DND-41 (cell line): Measurements from ENCODE around the gene TLX1.

Experiments used
- ATAC-seq: fragments of 200-7000 bp; cut with Tn5 transposase; 3 replicates; pipeline ENCODE4 v1.9.1; 2021; ENCODE audit warnings: low read depth; ENCODE audit not compliant: insufficient read depth
- DNase-seq: peaks from one replicate; pipeline ENCODE4 v3.0.0-alpha.2; 2020
- H2AFZ ChIP-seq: 2 replicates; pipeline ENCODE4 v1.6.0; 2012; ENCODE audit warnings: low read depth, low read length
- H3K27ac ChIP-seq: 2 replicates; pipeline ENCODE4 v1.5.1; 2012; ENCODE audit warnings: low read length, inconsistent platforms
- H3K27me3 ChIP-seq: fragments of 200-600 bp; sonication (generic); 2 replicates; pipeline ENCODE4 v1.6.0; 2012; ENCODE audit warnings: low read length, mild to moderate bottlenecking, inconsistent platforms; ENCODE audit not compliant: insufficient read depth, poor library complexity
- H3K36me3 ChIP-seq: 2 replicates; pipeline ENCODE4 v1.5.1; 2012; ENCODE audit warnings: low read length, inconsistent platforms; ENCODE audit not compliant: insufficient read depth
- H3K4me1 ChIP-seq: 2 replicates; pipeline ENCODE4 v1.5.1; 2012; ENCODE audit warnings: mild to moderate bottlenecking, low read length; ENCODE audit not compliant: insufficient read depth
- H3K4me2 ChIP-seq: 2 replicates; pipeline ENCODE4 v1.6.0; 2012; ENCODE audit warnings: mild to moderate bottlenecking, moderate library complexity, low read length, inconsistent platforms; ENCODE audit not compliant: insufficient read depth
- H3K4me3 ChIP-seq, 2 experiments: fragments of 200-600 bp in 1 of 2; shearing (Covaris generic) in 1 of 2; 2 replicates each; pipeline ENCODE4 v1.5.1; 2012 to 2016; ENCODE audit warnings: inconsistent platforms in 2 of 2, low read length in 2 of 2, mild to moderate bottlenecking in 2 of 2, low read depth in 1 of 2, moderate library complexity in 1 of 2
- H3K79me2 ChIP-seq: 2 replicates; pipeline ENCODE4 v1.6.0; 2012; ENCODE audit warnings: low read length, inconsistent platforms; ENCODE audit not compliant: insufficient read depth
- H3K9ac ChIP-seq: 2 replicates; pipeline ENCODE4 v1.6.0; 2012; ENCODE audit warnings: low read depth, mild to moderate bottlenecking, inconsistent platforms, low read length, moderate library complexity
- H3K9me3 ChIP-seq: 2 replicates; pipeline ENCODE4 v1.5.1; 2012; ENCODE audit warnings: low read length, moderate library complexity, mild to moderate bottlenecking, inconsistent platforms; ENCODE audit not compliant: insufficient read depth, severe bottlenecking
- H4K20me1 ChIP-seq: 2 replicates; pipeline ENCODE4 v1.6.0; 2012; ENCODE audit warnings: low read length; ENCODE audit not compliant: insufficient read depth
- CTCF ChIP-seq: IDR thresholded peaks from 2 replicates; pipeline ENCODE4 v1.5.1; 2012; ENCODE audit warnings: borderline replicate concordance, low read length, moderate library complexity, mild to moderate bottlenecking; ENCODE audit not compliant: poor library complexity, severe bottlenecking; ENCODE audit errors: extremely low read depth
- EZH2 ChIP-seq: IDR thresholded peaks from 3 replicates; pipeline ENCODE4 v1.6.1; 2012; ENCODE audit warnings: borderline replicate concordance, low read depth, mild to moderate bottlenecking, moderate library complexity, low read length, inconsistent platforms; ENCODE audit not compliant: severe bottlenecking

The TLX1 gene

GRCh38 chr10:101087965-101088364 is 43.1 kb upstream of the TLX1 start:
- Histone ChIP-seq H3K79me2 (no peaks in the 10 kb centered on the region), H3K9ac (no peak overlapping the region), H3K4me2 (no peak overlapping the region), H3K4me1 (no peaks in the 10 kb centered on the region), H3K27ac (no peak overlapping the region), H3K4me3 (no peak overlapping the region), H4K20me1 (0 out of 2 replicates have a peak, but pooled peaks cover 4% of the 10 kb centered on the region), H2AFZ (no peak overlapping the region), H3K27me3 (peaks cover 16% of the 10 kb centered on the region), H3K36me3 (no peaks in the 10 kb centered on the region), H3K9me3 (no peaks in the 10 kb centered on the region)
- DNase-seq (no peak), ATAC-seq (no peak)
- no peak for TF ChIP-seq EZH2
- TF ChIP-seq CTCF = no peak

- DNase-seq (no peak), ATAC-seq (no peak)
- Histone ChIP-seq H4K20me1 (0 out of 2 replicates have a peak, but pooled peaks cover 4% of the 10 kb centered on the region), H3K36me3 (no peaks in the 10 kb centered on the region), H3K27ac (no peak overlapping the region), H3K79me2 (no peaks in the 10 kb centered on the region), H2AFZ (no peak overlapping the region), H3K27me3 (peaks cover 10% of the 10 kb centered on the region), H3K4me1 (no peaks in the 10 kb centered on the region), H3K9ac (no peak overlapping the region), H3K9me3 (no peaks in the 10 kb centered on the region), H3K4me2 (no peak overlapping the region), H3K4me3 (no peak overlapping the region)
- TF ChIP-seq EZH2 (no peak), CTCF (no peak)
Measured at GRCh38 chr10:101089520-101090299, 41.4 kb upstream of the TLX1 start.

- 0 out of 2 replicates have a peak, but pooled peaks cover 4% of the 10 kb centered on the region for H4K20me1 ChIP-seq
- H3K9me3 ChIP-seq = no peaks in the 10 kb centered on the region
- DNase-seq (no peak), ATAC-seq (no peak)
- no peaks in the 10 kb centered on the region for H3K36me3 ChIP-seq
- no peaks in the 10 kb centered on the region for H3K79me2 ChIP-seq
- no peak overlapping the region for H3K27ac ChIP-seq
- no peak overlapping the region for H2AFZ ChIP-seq
- H3K4me1 ChIP-seq = no peaks in the 10 kb centered on the region
- TF ChIP-seq EZH2 (no peak), CTCF (no peak)
- no peak overlapping the region for H3K9ac ChIP-seq
- H3K27me3 ChIP-seq = peaks cover 10% of the 10 kb centered on the region
- H3K4me3 ChIP-seq = no peak overlapping the region
- H3K4me2 ChIP-seq = no peak overlapping the region
Measured at GRCh38 chr10:101090597-101090996, 40.5 kb upstream of the TLX1 start.
